GM12872 (cell line): Measurements from ENCODE around the gene HEXA.

Source experiments
- CTCF ChIP-seq: IDR thresholded peaks from 3 replicates; pipeline ENCODE4 v1.5.1; 2011; ENCODE audit warnings: low read depth, mild to moderate bottlenecking, low read length, moderate library complexity; ENCODE audit not compliant: insufficient read depth

The HEXA gene

GRCh38 chr15:72338148-72338547 lies 37.7 kb downstream of the HEXA start:
- no peak for TF ChIP-seq CTCF

GRCh38 chr15:72334842-72335241 lies 41.0 kb downstream of the HEXA start:
- no peak for TF ChIP-seq CTCF

GRCh38 chr15:72331021-72331420 lies 44.8 kb downstream of the HEXA start:
- no peak for TF ChIP-seq CTCF

DNA sequence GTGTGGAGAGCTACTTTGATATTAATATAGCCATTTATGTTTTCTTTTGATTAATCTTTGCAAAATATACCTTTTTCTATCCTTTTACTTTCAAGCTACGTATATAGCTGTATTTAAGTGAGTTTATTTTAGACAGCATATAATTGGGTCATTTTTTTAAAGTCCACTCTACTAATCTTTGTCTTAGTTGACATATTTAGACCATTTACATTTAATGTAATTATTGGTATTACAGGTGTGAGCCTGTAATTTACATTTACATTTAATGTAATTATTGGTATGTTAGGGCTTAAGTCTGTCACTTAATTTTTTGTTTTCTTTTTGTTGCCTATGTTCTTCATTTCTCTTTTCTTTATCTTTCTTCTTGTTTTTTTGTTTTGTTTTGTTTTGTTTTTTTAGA lies 52.1 kb downstream of the HEXA start:
- TF ChIP-seq CTCF: no peak

DNA sequence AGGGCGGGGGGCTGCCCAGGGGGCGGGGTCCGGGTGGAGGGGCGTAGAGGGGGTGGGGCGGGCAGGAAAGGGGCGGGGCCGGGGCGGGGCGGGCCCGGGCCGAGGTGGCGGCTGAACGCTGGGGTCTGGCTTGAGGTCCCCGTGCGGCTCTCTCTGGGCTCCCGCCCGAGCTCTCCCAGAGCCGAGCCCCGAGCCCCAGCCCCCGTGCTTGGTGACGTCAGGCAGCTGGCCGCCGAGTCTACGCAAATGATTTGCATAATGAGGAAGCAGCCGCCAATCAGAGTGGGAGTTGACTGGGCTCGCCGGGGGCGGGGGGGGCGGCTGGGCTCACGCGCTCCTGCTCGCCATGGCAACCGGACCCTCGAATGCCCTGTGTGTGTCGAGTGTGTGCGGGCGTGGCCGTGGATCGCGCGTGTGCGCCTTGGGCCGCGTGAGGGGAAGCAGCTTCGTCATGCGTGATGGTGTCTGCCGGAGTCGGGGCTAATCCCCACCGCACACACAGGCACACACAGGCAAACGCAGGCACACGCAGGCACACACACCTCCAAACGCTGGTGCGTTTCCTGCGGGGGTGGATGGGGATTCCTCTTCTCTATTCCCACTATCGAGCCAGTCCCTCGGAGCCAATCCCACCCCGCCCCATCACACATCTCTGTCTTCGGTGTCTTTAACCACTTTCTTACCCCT lies 55.7 kb downstream of the HEXA start, which contains the start of gene CELF6:
TSS of gene CELF6 (minus strand) at position 173 of the 687 bp plus-strand sequence. CDS start 283 bp downstream, outside the sequence.
- no peak for TF ChIP-seq CTCF

GRCh38 chr15:72319360-72319984 lies 56.3 kb downstream of the HEXA start:
- TF ChIP-seq CTCF: no peak

DNA sequence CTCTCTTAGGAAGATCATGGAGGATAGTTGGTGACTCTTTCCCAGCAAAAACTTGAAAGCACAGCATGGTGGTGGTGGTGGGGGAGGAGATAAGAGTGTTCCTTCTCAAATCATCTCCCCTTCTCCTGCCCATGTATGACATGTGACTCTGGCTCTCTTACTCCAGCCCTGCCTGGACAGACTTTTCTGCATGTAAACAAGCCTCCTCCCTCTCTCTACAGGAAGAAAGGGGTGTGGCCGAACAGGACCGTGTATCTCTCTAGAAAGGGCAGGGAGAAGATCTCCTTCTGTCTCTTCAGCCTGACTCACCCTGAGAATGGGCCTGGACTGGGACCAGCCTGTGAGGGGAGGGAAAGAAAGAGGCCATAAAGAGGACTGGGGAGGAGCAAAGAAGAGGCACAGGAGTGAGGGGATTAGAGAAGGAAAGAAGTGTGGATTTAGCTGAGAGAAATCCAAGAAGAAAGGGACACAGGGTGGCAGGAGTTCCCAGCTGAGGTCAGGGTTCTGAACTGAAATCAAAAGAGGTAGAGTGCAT lies 57.3 kb downstream of the HEXA start:
- TF ChIP-seq CTCF: no peak
